Measurements from ENCODE around the gene TADA1. TPM values are rescaled to one million over a fixed set of nuclear protein-coding genes. Genes with fewer than 3 reads are reported as not detected.
A peak's percentile ranks its signal among the peaks of the same experiment; 100 is the strongest.

TADA1 gene
- total RNA-seq, result 10 to 100 TPM; 22.0 to 25.8 TPM
- 19.2 TPM for polyA plus RNA-seq (ENCODE audit: insufficient read depth, low read depth, low replicate concordance)
- long read RNA-seq, donor 1, partial matches to known transcripts, result 10 of 13 reads
- long read RNA-seq, donor 1, other reads (novel, unspliced or antisense), result 0 of 13 reads
- long read RNA-seq, donor 2, partial matches to known transcripts, result 7 of 10 reads
- long read RNA-seq, donor 2, other reads (novel, unspliced or antisense), result 0 of 10 reads

- peak within 1 kb of the TSS; percentile 80 to 94 for H3K27ac ChIP-seq
- H3K4me1 ChIP-seq, result peaks cover 8% of the 10 kb centered on the region
- 0% methylated on average over 68 to 73 of the region's 84 CpGs for WGBS, 2 donors
- no peaks in the 10 kb centered on the region for H3K27me3 ChIP-seq
- no peaks in the 10 kb centered on the region for H3K36me3 ChIP-seq (ENCODE audit: low read depth, missing control alignments)
- no peak for TF ChIP-seq POLR2A (IDR thresholded peaks at IDR 0.05)
- TF ChIP-seq CTCF (IDR thresholded peaks at IDR 0.05), result peak in 1 of 3 experiments; percentile 12
- no peaks in the 10 kb centered on the region for H3K9me3 ChIP-seq
- DNase-seq, result peak; percentile 100
- H3K4me3 ChIP-seq, result peak within 1 kb of the TSS; percentile 85 to 92
- intact Hi-C loops (cut with DNase I; ENCODE audit: low total_unique reads), result no loop called here
Measured at GRCh38 chr1:166875734-166876539, at the start of gene TADA1. TADA1 (minus strand) TSS chr1:166876264; CDS start chr1:166876233, 31 bp downstream.

- Histone ChIP-seq H3K27me3 (no peaks in the 10 kb centered on the region), H3K27ac (peak overlapping the region; percentile 60 to 67), H3K36me3 (ENCODE audit: low read depth, missing control alignments) (no peaks in the 10 kb centered on the region), H3K4me3 (no peak overlapping the region), H3K4me1 (peaks cover 18% of the 10 kb centered on the region), H3K9me3 (no peaks in the 10 kb centered on the region)
- no peak for DNase-seq
- intact Hi-C loops (cut with DNase I; ENCODE audit: low total_unique reads), result no loop called here
- TF ChIP-seq POLR2A (IDR thresholded peaks at IDR 0.05), result no peak
- no peak for TF ChIP-seq CTCF (IDR thresholded peaks at IDR 0.05)
- WGBS, 2 donors, result 50 to 67% methylated on average over 3 of the region's 3 CpGs
Measured at GRCh38 chr1:166924823-166925541, 48.9 kb upstream of the TADA1 start.

GRCh38 chr1:166920561-166921475 is 44.8 kb upstream of the TADA1 start:
- no peak for DNase-seq
- intact Hi-C loops (cut with DNase I; ENCODE audit: low total_unique reads), result no loop called here
- no peaks in the 10 kb centered on the region for H3K36me3 ChIP-seq (ENCODE audit: low read depth, missing control alignments)
- TF ChIP-seq CTCF (IDR thresholded peaks at IDR 0.05) (no peak), POLR2A (IDR thresholded peaks at IDR 0.05) (no peak)
- H3K4me3 ChIP-seq, result peak overlapping the region; percentile 37 to 39
- no peaks in the 10 kb centered on the region for H3K27me3 ChIP-seq
- H3K27ac ChIP-seq, result peak overlapping the region in 1 of 2 donors; percentile 18
- no peaks in the 10 kb centered on the region for H3K9me3 ChIP-seq
- H3K4me1 ChIP-seq, result peaks cover 6% of the 10 kb centered on the region
- 24 to 36% methylated on average over 12 to 98 of the region's 113 CpGs for WGBS, 2 donors

GRCh38 chr1:166918956-166919316 is 42.9 kb upstream of the TADA1 start:
- no peak for DNase-seq
- TF ChIP-seq CTCF (IDR thresholded peaks at IDR 0.05), result no peak
- TF ChIP-seq POLR2A (IDR thresholded peaks at IDR 0.05), result no peak
- H3K27me3 ChIP-seq, result no peaks in the 10 kb centered on the region
- 85 to 87% methylated on average over 2 of the region's 2 CpGs for WGBS, 2 donors
- intact Hi-C loops (cut with DNase I; ENCODE audit: low total_unique reads), result no loop called here
- H3K4me1 ChIP-seq, result no peaks in the 10 kb centered on the region
- H3K27ac ChIP-seq, result no peak overlapping the region
- no peaks in the 10 kb centered on the region for H3K9me3 ChIP-seq
- H3K4me3 ChIP-seq, result no peak overlapping the region
- no peaks in the 10 kb centered on the region for H3K36me3 ChIP-seq (ENCODE audit: low read depth, missing control alignments)

Measured in testis (tissue), 5 donors.